Psoas muscle (tissue), 8 donors: ENCODE results near the gene SORCS3. TPM values are rescaled to one million over a fixed set of nuclear protein-coding genes. Genes with fewer than 3 reads are reported as not detected.

Experiments used
- ATAC-seq, 4 donors: fragments of 200-7000 bp; cut with Tn5 transposase; one replicate each; pipeline ENCODE4 v1.9.1; 2020; ENCODE audit warnings: moderate library complexity in 3 of 4, mild to moderate bottlenecking in 2 of 4
- DNase-seq, 2 donors: peaks; one replicate each; pipeline ENCODE4 v3.0.0-alpha.2; 2020
- H3K27ac ChIP-seq: fragments of 200-600 bp; one replicate; pipeline ENCODE4 v1.8.0; 2022
- H3K27me3 ChIP-seq, 3 donors: fragments of 200-600 bp in 1 of 3; one replicate each; pipeline versions ENCODE4 v1.6.1 to v1.8.0; 2013 to 2022; ENCODE audit warnings: low read length in 2 of 3, mild to moderate bottlenecking in 2 of 3, moderate library complexity in 1 of 3; ENCODE audit not compliant: insufficient read depth in 3 of 3
- H3K36me3 ChIP-seq, 2 donors: fragments of 200-600 bp in 1 of 2; one replicate each; pipeline versions ENCODE4 v1.6.1 to v1.8.0; 2013 to 2022; ENCODE audit warnings: low read depth in 1 of 2, mild to moderate bottlenecking in 1 of 2, moderate library complexity in 1 of 2; ENCODE audit not compliant: insufficient read depth in 1 of 2
- H3K4me1 ChIP-seq: fragments of 200-600 bp; one replicate; pipeline ENCODE4 v1.8.0; 2022
- H3K4me3 ChIP-seq: fragments of 200-600 bp; one replicate; pipeline ENCODE4 v1.8.0; 2022; ENCODE audit warnings: mild to moderate bottlenecking
- H3K9me3 ChIP-seq: fragments of 200-600 bp; one replicate; pipeline ENCODE4 v1.8.0; 2022
- WGBS, 3 donors: extraction: QIAGEN DNeasy Blood & Tissue Kit; methylation state at CpG; one replicate each; pipeline versions ENCODE4 v1.1.6 to v1.1.7; 2013; 5-methylcytosine and 5-hydroxymethylcytosine counted together
- intact Hi-C, 2 donors: fragments of 100-400 bp; cut with DNase I; formaldehyde crosslinking; loops; one replicate each; pipeline versions ENCODE4 v1.11.0 to v1.14.2; 2022
- polyA plus RNA-seq, 3 donors: library from polyadenylated mRNA; stranded (reverse); fragments of 200-250 nt; gene quantifications; one replicate each; pipeline ENCODE4 v1.2.3, GENCODE V29; 2013
- total RNA-seq, 4 donors: library from RNA; stranded (reverse); fragmentation: NEBNext Ultra II Directional in 2 of 4; extraction: Animal tissue kit (Norgen Biotek cat#: 25700) in 2 of 4; gene quantifications; one replicate each; pipeline versions ENCODE4 v1.2.1 to v1.2.4, GENCODE V29; 2021 to 2023
- TF ChIP-seq, protein P1 (sequence below): fragments of 200-600 bp; IDR thresholded peaks from one replicate; pipeline ENCODE4 v1.8.0; 2022; ENCODE audit warnings: antibody characterized with exemption
- donor health status: healthy with polysubstance abuse.
- donor health status: DM: no; HTN: no; CAD: no; lungs with moderate emphysema.
- donor health status: Bipolar disorder and iron deficiency.
- donor health status: healthy.
- donor health status: DM: yes; HTN: yes; CAD: no.
- donor health status: DM: no; HTN: no; CAD: no.
- donor health status: DM: no; HTN: no; CAD: no.
- donor health status: DM: yes; HTN: yes; CAD: no.

The SORCS3 gene
- total and polyA plus RNA-seq, 7 donors = 0.01 TPM; not detected in 6

DNA sequence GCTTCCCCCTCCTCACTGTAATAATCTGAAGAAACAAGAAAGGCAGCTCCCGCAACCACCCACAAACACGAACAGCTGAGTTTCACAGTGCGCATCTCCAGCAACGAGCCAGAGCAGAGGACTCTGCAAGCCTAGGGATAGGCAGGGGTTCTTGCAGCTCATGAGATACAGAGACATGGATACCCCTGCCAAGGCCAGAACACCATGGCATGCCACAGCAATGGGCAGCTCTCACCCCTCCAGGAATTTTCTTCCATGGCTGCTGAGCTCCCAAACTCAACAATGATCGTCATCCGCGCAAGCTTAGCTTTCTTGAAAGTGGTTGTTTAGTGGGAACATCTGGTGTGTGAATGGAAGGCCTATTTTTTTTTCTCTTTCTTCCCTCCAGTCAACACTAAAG lies 637.3 kb downstream of the SORCS3 start:
- ATAC-seq = no peak

DNA sequence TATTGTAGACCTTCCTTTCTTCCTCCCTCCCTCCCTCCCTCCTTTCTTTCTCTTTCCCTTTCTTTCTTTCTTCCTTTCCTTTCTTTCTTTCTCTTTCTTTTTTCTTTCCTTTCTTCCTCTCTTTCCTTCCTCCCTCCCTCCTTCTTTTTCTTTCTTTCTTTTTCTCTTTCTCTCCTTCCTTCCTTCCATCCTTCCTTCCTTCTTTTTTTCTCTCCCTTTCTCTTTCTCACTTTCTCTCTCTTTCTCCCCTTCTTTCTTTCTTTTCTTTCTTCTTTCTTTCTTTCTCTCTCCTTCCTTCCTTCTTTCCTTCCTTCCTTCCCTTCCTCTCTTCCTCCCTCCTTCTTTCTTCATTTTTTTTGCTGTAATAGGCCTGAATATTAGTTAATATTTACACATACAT lies 638.0 kb downstream of the SORCS3 start:
- Histone ChIP-seq H3K4me1 (no peaks in the 10 kb centered on the region), H3K27me3 (no peaks in the 10 kb centered on the region), H3K36me3 (no peaks in the 10 kb centered on the region), H3K9me3 (no peaks in the 10 kb centered on the region), H3K4me3 (no peak overlapping the region), H3K27ac (no peak overlapping the region)
- TF ChIP-seq, protein P1, sequence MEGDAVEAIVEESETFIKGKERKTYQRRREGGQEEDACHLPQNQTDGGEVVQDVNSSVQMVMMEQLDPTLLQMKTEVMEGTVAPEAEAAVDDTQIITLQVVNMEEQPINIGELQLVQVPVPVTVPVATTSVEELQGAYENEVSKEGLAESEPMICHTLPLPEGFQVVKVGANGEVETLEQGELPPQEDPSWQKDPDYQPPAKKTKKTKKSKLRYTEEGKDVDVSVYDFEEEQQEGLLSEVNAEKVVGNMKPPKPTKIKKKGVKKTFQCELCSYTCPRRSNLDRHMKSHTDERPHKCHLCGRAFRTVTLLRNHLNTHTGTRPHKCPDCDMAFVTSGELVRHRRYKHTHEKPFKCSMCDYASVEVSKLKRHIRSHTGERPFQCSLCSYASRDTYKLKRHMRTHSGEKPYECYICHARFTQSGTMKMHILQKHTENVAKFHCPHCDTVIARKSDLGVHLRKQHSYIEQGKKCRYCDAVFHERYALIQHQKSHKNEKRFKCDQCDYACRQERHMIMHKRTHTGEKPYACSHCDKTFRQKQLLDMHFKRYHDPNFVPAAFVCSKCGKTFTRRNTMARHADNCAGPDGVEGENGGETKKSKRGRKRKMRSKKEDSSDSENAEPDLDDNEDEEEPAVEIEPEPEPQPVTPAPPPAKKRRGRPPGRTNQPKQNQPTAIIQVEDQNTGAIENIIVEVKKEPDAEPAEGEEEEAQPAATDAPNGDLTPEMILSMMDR = no peak
- intact Hi-C loops = no loop called here
- DNase-seq = no peak
- no peak for ATAC-seq

More for the DNA sequence above, 637.3 kb downstream of the SORCS3 start:
- no peaks in the 10 kb centered on the region for H3K36me3 ChIP-seq
- DNase-seq = no peak
- no peak overlapping the region for H3K27ac ChIP-seq
- H3K4me1 ChIP-seq = no peaks in the 10 kb centered on the region
- H3K27me3 ChIP-seq = no peaks in the 10 kb centered on the region
- TF ChIP-seq, protein P1 = no peak
- WGBS, 3 donors = 91 to 93% (median 91%) methylated on average over 7 of the region's 7 CpGs
- intact Hi-C loops = no loop called here
- no peaks in the 10 kb centered on the region for H3K9me3 ChIP-seq
- no peak overlapping the region for H3K4me3 ChIP-seq

DNA sequence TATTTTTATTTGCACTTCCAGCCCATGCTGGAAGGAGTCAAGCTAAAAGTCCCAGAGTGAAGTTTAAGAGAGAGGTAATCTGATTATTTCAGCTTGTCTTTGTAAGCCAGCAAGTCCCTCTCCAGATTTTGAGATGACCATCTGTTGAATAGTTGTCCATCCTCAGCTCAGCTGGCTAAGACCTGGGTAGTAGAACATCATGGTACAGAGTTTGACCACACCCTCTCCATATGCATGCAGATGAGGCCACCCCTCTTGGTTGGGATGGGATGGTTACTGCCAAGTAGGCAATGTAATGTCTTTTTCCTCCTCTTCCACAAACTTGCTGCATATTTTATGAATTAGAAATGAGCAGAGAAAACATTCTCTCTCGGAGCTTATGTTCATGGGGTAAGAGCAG lies 639.8 kb downstream of the SORCS3 start:
- DNase-seq (no peak), ATAC-seq (no peak)
- 39 to 63% (median 46%) methylated on average over 1 of the region's 1 CpG for WGBS, 3 donors
- TF ChIP-seq, protein P1 = no peak
- no peaks in the 10 kb centered on the region for H3K36me3 ChIP-seq
- H3K4me3 ChIP-seq = no peak overlapping the region
- H3K27me3 ChIP-seq = no peaks in the 10 kb centered on the region
- H3K4me1 ChIP-seq = no peaks in the 10 kb centered on the region
- H3K9me3 ChIP-seq = no peaks in the 10 kb centered on the region
- intact Hi-C loops = no loop called here
- H3K27ac ChIP-seq = no peak overlapping the region

DNA sequence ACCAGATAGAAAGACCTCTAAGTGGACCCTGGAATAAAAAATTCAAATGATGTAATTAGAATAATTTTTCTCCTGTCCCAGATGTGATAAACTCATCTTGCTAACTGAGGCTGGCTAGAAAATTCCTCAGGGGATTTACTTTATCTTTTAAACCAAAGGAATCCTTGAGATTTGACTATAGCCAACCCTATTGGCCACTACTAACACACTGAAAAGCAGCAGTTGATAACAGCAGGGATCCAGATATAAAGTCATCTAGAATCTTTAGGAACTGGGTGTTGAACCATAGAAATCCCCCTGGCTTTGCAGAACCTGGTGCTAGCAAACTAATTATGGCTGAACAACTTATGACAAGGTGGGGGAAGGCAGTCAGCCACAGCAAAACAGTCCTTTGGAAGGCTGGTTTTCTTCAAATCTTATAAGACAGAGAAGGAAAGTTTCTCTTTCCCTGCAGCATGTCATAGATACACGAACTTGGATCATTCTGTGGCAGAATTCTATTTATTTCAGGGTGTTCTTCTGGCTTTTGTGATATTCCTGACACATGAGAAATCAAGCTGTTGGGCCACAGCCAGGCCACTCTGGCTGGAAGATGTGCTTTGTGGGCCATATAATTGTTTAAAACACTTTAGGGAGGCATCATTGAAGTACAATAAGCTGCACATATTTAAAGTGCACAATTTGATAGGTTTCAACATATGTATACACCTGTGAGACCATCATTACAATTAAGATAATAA lies 643.6 kb downstream of the SORCS3 start:
- ATAC-seq = no peak
- 14 to 24% (median 14%) methylated on average over 1 of the region's 1 CpG for WGBS, 3 donors

More for the DNA sequence above, 643.6 kb downstream of the SORCS3 start:
- H3K27ac ChIP-seq = no peak overlapping the region
- no peaks in the 10 kb centered on the region for H3K4me1 ChIP-seq
- H3K27me3 ChIP-seq = no peaks in the 10 kb centered on the region
- no peaks in the 10 kb centered on the region for H3K9me3 ChIP-seq
- H3K4me3 ChIP-seq = no peak overlapping the region
- H3K36me3 ChIP-seq = no peaks in the 10 kb centered on the region
- TF ChIP-seq, protein P1 = no peak
- no peak for DNase-seq
- intact Hi-C loops = no loop called here
